ENCODE data around the gene RUNX1.

GRCh38 chr21:34815831-34816705, 233.0 kb downstream of the RUNX1 start:
- TF ChIP-seq POLR2A (IDR thresholded peaks at IDR 0.05; ENCODE audit: low read depth, low read length): no peak
- no peak for TF ChIP-seq POLR2AphosphoS5 (IDR thresholded peaks at IDR 0.05; ENCODE audit: low read depth, low read length)
